GM18867 (cell line): ENCODE data around the gene MICAL3.

ENCODE experiments used
- ATAC-seq: cut with Tn5 transposase; IDR thresholded peaks from one replicate; pipeline ENCODE4 v1.9.1; 2021; ENCODE audit warnings: mild to moderate bottlenecking, moderate library complexity; ENCODE audit not compliant: unreplicated experiment

MICAL3 gene

GRCh38 chr22:17804331-17805080, 219.9 kb downstream of the MICAL3 start:
- ATAC-seq = no peak

GRCh38 chr22:17803609-17804270, 220.6 kb downstream of the MICAL3 start:
- ATAC-seq = no peak

DNA sequence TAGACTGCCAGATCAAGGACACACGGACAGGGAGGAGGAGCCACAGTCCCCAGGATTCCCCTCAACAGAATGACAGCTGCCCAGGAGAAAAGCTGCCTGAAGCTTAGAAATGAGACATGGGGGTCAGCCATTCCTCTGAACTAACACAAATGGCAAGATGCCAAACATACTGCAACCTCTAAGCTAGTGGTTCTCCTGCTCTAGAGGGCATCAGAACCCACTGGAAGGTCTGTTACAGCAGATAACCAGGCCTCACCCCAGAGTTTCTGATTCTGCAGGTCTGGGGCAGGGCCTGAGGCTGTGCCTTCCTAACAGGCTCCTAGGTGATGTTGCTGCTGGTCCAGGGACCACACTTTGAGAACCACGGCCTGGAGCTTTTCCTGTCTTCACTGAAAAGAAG, 221.5 kb downstream of the MICAL3 start:
- ATAC-seq = no peak

DNA sequence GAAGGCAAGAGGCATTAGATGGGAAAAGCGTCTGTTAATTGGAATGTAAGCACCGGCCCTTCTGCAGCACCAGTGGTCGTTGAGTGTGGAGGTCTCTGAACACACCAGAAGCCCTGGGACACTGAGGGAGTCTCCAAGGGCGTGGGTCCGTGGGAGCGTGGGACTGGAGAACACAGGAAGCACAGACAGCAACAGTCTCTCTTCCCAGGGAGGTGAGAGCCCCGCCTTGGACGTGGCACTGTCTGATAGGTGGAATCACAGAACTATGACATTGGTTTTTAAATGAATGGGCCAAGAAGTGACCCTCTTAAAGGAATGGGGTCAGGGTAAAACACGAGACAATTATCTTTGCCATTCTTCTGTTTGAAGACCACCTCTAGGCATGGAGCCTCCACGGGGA, 221.9 kb downstream of the MICAL3 start:
- no peak for ATAC-seq

DNA sequence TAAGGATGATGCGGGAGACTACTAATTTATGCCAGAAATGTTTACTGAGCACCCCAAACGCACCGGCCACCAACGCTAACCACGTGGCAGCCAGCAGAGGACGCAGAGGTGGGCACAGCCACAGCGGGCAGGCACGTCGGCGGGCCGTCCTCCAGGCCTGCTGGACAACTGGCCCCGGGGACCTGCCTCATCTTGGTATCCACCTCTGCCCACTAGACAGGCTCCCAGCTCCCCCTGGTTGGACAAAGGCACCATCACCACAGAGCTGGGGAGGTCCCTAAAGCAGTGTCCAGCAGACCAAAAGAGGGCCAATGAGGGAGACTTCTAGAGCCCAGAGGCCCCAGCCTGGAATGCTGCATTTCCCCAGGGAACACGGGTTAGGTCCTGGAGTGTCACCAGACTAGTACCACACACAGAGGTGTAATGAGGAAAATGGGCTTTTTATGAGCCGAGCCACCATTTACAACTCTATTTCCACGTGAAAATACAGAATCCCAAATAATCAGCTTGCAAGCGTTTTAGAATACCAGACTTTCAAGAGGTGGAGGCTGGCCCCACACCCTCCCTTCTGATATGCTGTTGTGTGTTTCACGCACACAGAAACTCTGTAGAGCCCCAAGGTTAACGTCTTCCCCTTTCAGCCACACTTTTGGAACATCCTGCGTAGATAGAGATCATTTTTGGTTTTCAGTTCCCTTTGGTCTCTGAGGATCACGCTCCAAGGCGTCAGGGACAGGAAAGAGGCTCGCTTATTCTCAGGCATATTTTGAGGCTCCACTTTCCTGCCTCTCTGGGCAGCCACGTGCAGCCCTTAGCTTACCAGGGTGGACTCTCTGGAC, 226.4 kb downstream of the MICAL3 start:
- peak; percentile 51 for ATAC-seq

GRCh38 chr22:17796695-17797094, 227.7 kb downstream of the MICAL3 start:
- ATAC-seq = no peak

- no peak for ATAC-seq
Observed at GRCh38 chr22:17795661-17796548, 228.5 kb downstream of the MICAL3 start.

GRCh38 chr22:17794726-17795542, 229.4 kb downstream of the MICAL3 start:
- no peak for ATAC-seq

DNA sequence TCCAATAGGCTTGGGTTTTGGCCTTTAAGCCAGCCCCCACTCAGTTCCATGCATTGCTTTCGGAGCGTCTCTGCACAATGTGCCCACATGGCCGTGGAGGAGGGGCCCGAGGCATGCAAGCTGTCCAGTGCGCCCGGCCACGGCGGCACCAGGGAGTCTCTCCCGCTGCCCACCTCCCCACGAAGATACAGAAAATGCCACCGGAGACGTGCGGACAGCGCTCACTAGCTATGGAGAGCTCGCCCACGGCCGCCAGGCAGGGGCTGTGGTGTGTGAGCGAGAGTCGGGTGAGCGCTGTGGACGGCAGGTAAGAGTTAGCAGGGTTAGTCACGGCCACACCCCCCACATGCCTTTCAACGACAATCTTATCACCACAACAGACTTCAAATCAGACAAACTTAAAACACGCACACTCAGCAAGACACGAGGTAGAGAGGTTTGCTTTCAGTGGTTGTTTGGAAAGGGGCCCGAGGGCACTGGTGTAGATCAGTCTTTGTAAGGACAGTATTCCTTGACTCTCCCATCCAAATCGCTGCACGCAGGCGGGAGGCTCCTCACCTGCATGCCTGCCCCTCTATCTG, 231.4 kb downstream of the MICAL3 start:
- no peak for ATAC-seq

DNA sequence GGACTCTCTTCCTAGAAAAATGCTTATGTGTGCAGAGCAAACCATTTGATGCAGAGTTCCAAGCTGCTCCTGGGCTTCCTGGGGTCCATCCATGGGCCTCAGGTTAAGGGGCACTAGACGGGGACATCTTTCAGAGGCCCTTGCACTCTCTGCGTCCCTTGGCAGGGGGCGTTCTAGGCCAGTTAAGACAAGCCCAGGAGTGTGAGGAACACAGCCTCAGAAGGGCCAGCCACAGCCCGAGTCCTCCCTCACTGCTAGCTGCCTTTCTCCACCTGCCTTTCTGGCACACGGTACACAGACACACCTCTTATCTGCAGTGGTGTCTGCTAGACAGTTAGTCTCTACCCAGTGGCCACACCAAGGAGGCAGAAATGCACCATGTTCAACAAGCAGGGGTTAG, 232.1 kb downstream of the MICAL3 start:
- no peak for ATAC-seq

DNA sequence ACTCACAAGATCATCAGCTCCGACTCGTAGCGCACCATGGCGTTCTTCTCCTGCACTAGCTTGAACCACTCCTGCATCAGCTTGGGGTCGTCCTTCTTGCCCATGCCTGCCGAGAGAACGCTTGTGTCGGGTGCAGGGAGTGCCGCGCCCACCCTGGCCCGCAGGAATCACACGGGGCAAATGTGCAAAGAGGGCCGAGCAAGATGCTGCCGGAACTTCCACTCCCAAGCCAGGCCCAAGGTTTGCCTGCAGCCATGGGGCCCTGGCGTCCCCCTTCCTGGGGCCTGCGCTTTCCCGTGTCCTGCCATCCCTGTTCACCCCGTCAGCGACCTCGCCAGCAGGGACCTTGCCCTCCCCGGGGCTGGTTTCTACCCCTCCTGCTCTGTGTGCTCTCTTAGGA, 233.2 kb downstream of the MICAL3 start:
- ATAC-seq = no peak

DNA sequence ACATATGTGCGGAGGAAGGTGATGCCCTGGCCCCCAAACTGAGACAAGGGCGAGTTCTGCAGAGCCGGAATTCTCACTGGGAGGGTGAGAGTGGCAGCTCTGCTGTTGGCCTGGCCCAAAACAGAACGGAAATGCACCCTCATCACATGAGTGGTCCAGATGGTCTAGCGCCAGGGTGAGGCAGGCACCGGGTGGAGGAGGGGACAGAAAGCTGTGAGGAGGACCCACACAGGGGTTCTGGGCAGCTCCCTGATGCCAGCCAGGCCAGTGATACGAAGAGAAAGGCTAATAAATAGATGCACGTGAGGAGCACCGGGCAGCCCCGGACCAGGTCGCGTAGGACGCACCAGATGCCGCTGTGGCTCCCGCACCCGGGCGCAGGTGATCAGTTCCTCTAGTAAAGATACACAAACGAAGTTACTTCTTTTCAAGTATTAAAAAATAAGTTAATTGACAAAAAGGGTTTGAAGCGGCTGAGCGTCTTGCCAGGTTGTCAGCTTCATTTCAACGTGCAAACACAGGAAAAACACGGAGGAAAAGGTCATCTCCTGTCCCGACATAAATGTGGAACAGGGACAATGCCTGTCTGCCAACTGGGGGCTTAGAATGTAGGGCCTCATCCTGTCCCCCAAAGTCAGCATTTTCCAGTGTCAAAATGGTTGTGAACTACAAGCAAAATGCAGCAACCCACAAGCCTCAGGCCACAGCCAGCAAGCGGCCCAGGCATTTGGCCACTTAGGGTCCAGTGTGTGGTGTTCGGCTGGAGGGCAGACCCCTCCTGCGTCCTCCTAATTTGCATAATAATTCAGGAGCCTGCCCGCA, 234.8 kb downstream of the MICAL3 start:
- no peak for ATAC-seq

- ATAC-seq = no peak
Observed at GRCh38 chr22:17788528-17789378, 235.6 kb downstream of the MICAL3 start.

DNA sequence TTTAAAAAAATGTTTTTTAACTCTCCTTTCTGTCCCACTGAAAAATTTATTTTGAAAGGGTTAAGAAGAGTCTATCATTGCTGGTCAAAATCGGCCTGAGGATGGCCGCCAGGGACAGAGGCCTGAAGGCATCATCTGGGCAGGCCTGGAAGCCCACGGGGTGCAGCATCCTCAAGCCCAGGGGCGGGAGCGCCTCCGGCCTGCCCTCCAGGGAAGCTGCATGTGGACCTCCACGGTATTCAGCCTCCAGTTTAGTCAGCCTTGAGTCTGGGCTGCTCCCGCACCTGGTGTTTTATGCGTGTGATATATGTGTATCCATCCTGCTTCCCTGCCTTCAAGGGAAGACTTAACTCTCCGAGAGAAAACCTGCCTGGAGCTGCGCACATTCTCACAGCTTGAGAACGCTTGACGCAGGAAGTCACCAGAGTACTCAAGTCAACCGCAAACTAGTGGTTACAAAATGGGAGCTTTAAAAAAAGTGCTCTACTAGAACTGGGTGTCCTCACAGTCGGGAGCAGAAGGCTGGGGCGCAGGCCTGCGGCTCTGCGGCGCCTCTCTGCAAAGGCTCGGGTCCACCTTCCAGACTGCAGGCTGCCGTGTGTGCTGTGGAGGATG, 236.5 kb downstream of the MICAL3 start:
- no peak for ATAC-seq

- ATAC-seq = no peak
Observed at GRCh38 chr22:17787241-17787640, 237.1 kb downstream of the MICAL3 start.

GRCh38 chr22:17786435-17787161, 237.8 kb downstream of the MICAL3 start:
- ATAC-seq = no peak
